Activated naive CD4-positive, alpha-beta T cell treated with anti-CD3 and anti-CD28 coated beads, Interleukin-2, amount 50 U/mL, for 72 hours (primary cell): ENCODE results near the gene MED22. TPM values are rescaled to one million over a fixed set of nuclear protein-coding genes. Genes with fewer than 3 reads are reported as not detected.
"Not testable (repeated sequence)": the region's sequence is repeated elsewhere in the genome, so short reads cannot be mapped to it uniquely, and the experiment has no call there.

ENCODE experiments used
- ATAC-seq, 2 donors: fragments of 150-1000 bp; cut with Tn5 transposase; 2 replicates each; pipeline ENCODE4 v1.10.0; 2021; ENCODE audit warnings: mild to moderate bottlenecking in 2 of 2, moderate library complexity in 2 of 2
- DNase-seq, 2 donors: peaks; one replicate each; pipeline ENCODE4 v3.0.0; 2021 to 2022; ENCODE audit warnings: low spot score in 2 of 2
- H3K27ac Mint-ChIP-seq, 2 donors: one replicate each; pipeline ENCODE4 v1.8.0; 2022; ENCODE audit warnings: mild to moderate bottlenecking in 2 of 2, mixed read lengths in 2 of 2
- H3K36me3 Mint-ChIP-seq, 2 donors: one replicate each; pipeline ENCODE4 v1.8.0; 2022; ENCODE audit warnings: mixed read lengths in 2 of 2
- H3K9me3 Mint-ChIP-seq, 2 donors: one replicate each; pipeline ENCODE4 v1.8.0; 2022; ENCODE audit warnings: mixed read lengths in 2 of 2
- total RNA-seq, 2 donors: library from RNA; stranded (reverse); gene quantifications; one replicate each; pipeline ENCODE4 v1.2.3, GENCODE V29; 2022

Gene MED22
- total RNA-seq, 2 donors from 2014 or later = 27.7 to 29.4 TPM

DNA sequence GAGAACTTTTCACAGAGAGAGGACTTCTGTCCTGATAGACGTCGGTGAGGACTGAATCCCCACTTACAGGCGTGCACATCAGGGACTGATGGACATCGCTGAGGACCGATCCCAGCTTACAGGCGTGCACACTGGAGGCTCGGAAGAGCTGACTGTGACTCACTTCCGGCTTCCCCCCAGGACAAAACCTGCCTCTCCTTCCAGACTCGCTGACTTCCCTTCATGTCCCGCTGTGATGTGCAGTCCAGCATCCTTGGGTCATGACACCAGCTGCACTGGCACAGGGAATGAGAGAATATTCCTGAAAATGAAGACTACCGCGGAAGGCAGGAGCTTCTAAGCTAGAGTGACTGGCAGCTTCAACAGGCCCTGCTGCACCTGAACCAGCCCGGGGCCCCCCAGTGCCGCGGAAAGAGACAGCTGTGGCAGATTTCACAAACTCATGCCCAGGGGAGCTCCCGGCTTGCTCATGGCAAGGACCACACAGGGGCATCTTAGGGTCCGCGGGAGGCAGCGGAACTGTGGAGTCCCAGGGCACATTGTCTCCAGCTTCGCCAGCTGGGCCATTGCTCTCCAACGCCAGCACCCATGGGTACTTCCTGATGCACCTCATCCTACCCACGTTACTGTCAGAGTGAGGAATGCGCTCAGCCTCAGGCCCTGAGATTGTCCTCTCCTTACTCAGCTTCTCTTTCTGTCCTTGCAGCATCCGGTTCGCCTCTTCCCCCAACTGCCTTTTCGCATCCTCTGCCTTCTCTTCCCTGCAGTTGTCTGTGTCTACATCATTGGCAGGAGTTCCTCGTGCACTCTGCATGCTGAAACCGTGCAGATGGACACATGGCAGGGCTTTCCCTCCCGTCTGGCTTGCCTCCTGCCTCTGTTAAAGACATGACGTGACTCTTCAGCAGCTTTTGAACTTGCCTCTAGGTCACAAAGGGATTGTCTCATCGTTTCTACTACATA is 41.4 kb downstream of the MED22 start:
- ATAC-seq (no peak), DNase-seq (no peak)
- no peak overlapping the region for H3K27ac Mint-ChIP-seq
- no peaks in the 10 kb centered on the region for H3K36me3 Mint-ChIP-seq
- no peaks in the 10 kb centered on the region for H3K9me3 Mint-ChIP-seq

DNA sequence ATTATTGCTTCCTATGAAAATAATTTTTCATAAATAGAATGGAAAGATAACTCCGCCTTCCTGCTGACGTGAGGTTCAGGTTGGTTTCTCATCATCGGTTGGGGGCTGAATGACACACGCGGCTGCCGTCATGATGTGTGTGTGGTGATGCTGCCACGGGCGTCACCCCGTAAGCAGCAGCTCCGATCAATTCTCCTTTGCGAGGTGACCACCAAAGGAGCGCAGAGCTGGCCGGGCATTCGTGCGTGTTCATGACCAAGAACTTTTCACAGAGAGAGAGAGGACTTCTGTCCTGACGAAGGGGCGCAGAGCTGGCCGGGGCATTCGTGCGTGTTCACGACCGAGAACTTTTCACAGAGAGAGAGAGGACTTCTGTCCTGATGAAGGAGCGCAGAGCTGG is 42.2 kb downstream of the MED22 start:
- Mint-ChIP-seq H3K27ac (no peak overlapping the region), H3K36me3 (no peaks in the 10 kb centered on the region), H3K9me3 (no peaks in the 10 kb centered on the region)
- DNase-seq = no peak
- no peak for ATAC-seq

DNA sequence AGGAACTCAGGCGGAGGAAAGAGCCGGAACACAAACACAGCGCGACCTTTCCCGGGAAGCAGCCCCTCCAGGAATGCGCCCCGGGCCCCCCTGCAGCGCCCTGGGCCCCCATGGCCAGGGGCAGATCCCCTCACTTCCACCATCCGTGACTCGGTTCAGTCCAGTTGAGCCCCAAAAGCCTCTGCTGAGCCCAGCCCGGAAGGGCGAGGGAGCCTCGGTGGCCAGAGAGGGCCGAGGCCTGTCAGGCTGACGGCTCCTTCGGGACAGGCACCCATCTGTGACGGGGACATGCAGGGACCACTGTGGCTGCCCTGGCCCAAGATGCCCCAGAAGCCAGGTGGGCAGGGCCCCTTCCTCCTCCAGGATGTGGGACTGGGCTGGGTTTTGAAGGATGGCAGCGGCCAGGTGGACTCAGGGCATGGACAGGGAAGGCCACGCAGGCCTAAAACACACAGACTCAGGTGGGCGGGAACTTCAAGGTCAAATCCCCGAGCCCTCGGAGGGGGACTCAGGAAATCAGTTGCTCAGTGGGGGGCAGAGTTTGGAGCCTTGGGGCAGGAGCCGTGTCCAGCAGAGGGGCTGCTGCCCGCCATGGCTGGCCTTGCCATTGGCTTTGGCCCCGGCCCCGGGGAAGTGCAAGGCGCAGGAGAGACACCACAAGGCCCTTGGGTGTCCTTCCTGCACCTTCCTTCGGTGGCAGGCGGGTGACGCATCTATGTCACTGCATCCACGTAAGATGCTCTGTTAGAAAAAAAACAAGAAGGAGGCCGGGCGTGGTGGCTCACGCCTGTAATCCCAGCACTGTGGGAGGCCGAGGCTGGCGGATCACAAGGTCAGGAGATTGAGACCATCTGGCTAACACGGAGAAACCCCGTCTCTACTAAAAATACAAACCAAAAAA is 43.2 kb downstream of the MED22 start:
- Mint-ChIP-seq H3K36me3 (no peaks in the 10 kb centered on the region), H3K9me3 (no peaks in the 10 kb centered on the region), H3K27ac (no peak overlapping the region)
- ATAC-seq = no peak
- DNase-seq = no peak

DNA sequence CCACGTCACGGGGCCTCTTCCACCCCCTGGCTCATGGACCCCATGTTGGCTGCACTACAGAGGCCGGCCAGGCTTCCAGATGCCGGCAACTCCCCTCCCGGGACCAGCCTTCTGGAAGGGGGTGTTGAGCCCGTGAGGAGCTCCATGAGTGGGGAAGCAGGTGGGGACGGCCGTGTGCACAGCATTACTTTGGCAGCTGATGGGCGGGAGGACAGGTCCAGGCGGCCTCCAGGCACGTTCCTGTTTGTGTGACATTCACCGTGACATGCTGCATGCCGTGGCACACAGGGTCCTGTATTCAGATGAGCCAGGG is 43.8 kb downstream of the MED22 start:
- no peaks in the 10 kb centered on the region for H3K36me3 Mint-ChIP-seq
- ATAC-seq (no peak), DNase-seq (no peak)
- H3K27ac Mint-ChIP-seq = no peak overlapping the region
- no peaks in the 10 kb centered on the region for H3K9me3 Mint-ChIP-seq

DNA sequence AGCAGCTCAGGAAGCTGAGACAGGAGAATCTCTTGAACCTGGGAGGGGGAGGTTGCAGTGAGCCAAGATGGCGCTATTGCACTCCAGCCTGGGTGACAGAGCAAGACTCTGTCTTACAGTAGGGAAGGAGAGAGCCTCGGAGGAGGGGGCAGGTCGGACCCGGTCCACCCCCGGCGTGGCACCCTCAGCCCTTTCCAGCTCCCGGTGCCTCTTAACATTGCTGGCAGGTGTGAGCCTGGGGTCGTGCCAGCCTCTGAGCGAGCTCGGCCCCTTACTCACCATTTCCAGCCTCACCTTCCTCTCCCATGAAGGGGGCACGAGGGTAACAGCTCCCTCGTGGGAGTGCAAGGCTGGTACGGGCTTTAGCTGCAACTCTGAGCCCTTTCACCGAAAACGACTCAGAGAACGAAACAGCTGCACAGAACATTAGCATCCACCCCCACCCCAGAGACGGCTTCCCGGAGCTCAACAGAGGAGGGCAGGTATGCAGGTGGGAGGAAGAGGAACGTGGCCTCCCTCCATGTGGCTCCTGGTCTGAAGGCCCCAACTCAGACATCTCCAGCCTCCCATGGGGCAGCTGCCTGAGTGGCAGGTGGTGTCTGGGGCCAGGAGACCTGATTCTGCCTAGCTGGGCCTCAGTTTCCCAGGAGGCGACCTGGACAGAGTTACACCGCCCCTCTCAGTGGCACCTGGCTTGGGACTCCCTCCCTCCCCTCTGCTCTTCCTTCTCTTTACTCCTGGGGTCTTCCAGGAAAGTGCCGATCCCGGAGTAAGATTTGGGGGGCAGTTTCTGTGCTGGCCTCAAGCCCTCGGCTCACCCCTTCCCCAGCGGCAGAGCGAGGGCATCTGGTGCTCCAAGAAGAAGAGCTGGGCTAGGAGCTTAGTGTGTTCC is 44.4 kb downstream of the MED22 start:
- H3K36me3 Mint-ChIP-seq = no peaks in the 10 kb centered on the region
- ATAC-seq (no peak), DNase-seq (no peak)
- no peaks in the 10 kb centered on the region for H3K9me3 Mint-ChIP-seq
- H3K27ac Mint-ChIP-seq = no peak overlapping the region

DNA sequence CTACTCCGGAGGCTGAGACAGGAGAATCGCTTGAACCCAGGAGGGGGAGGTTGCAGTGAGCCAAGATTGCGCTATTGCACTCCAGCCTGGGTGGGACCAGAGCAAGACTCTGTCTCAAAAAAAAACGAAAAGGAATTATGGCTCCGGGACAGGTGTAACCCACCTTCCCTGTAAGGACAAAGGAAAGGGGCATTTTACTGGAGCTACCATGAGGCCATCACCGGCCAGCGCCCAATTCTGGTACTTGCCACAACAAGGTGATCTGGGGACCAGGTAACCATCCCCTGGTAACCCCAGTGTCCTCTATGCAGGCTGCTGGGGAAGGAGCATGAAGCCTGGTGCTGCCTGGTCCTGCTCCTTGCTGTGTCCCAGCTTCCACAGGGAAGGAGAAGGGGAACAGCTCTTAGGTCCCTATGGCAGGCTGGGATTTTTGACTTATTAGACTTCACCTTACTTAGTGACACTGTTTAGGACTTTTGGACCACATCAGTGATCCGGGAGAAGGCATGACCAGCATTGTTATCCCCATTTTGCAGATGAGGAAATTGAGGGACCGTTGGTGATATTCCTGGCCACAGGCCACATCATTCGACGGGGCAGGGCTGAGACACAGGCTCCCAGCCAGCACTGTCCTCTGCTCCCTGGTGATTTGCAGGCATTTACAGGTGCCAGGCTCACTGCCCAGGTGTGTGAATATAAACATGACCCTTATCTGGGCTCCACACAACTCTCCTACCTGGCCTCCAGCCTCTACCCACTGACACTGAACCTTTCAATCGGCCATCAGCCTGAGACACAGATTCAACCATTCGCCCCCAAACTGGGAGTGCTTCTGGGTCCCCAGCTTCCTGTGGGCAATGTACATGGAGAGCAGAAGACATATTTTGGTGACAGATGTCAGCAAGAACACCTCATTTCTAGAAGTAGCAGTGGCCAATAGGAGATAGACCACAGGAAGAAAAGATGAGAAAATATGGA is 46.4 kb downstream of the MED22 start:
- no peaks in the 10 kb centered on the region for H3K9me3 Mint-ChIP-seq
- ATAC-seq = no peak
- no peak for DNase-seq

DNA sequence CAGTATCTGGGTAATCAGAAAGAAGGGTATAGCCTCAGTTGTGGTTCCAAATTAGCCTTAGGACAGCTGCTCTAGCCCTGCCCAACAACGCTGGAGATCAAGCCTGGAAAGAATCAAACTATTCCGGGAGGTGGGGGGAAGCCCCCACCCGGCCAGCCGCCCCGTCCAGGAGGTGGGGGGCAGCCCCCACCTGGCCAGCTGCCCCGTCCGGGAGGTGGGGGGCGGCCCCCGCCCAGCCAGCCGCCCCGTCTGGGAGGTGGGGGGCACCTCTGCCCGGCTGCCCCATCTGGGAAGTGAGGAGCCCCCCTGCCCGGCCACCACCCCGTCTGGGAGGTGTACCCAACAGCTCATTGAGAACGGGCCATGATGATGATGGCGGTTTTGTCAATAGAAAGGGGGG is 47.9 kb downstream of the MED22 start:
- H3K9me3 Mint-ChIP-seq, DNase-seq, ATAC-seq, H3K27ac Mint-ChIP-seq, H3K36me3 Mint-ChIP-seq: not testable (repeated sequence)

More for the DNA sequence above, 46.4 kb downstream of the MED22 start:
- H3K36me3 Mint-ChIP-seq = no peaks in the 10 kb centered on the region
- H3K27ac Mint-ChIP-seq = no peak overlapping the region

DNA sequence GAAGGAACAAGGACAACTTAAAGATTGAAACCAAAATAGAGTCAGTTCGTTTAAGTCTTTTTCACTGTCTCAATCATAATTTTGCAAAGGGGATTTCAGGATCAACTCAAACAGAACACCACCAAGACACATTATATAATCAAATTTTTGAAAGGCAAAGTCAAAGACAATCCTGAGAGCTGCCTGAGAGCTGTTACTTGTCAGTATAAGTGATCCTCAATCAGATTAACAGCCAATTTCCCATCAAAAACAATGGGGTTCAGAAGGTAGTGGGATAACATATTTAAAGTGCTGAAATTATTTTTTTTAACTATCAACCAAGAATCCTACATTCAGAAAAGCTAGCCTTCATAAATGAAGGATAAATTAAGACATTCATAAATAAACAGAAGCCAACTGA is 53.7 kb downstream of the MED22 start:
- no peak overlapping the region for H3K27ac Mint-ChIP-seq
- no peak for DNase-seq
- peaks cover 21 to 26% of the 10 kb centered on the region in 2 donors for H3K36me3 Mint-ChIP-seq
- peaks cover 5 to 28% of the 10 kb centered on the region in 2 donors for H3K9me3 Mint-ChIP-seq
- ATAC-seq = no peak

DNA sequence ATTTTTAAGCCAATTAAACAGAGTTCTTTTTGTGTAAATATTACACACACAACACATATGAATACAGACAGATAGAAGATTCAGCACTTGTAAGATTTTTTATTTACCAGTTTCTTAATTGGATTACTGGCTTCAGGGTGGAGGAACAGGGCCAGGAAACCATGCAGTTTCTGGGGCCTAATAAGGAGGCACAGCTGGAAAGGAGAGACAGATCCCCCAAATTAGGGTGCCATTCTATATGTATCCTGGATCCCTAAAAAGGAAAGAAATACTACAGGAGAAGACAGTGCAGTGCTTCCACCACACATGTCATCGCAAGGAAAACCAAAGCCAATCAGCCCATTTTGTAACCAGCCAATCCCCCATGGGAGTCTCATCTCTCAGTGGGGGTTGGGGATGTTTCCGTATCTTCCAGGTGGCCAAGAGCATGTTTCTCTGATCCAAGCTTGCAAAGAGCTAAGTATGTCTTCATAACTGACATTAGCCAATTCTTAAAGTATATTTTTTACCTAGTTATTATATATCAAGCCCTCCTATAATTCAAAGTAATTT is 57.1 kb downstream of the MED22 start:
- Mint-ChIP-seq H3K27ac (no peak overlapping the region), H3K36me3 (peaks cover 21 to 32% of the 10 kb centered on the region in 2 donors), H3K9me3 (peaks cover 5 to 32% of the 10 kb centered on the region in 2 donors)
- ATAC-seq (no peak), DNase-seq (no peak)

Other genes starting within 250 kb of the MED22 start
- 10 to 100 TPM; 45.3 to 77.0 TPM for gene RALGDS, start 226.9 kb downstream of the MED22 start, total RNA-seq
- gene GBGT1, start 184.2 kb downstream of the MED22 start, total RNA-seq = 1 to 10 TPM; 3.1 to 7.3 TPM
- not detected for gene OBP2B, start 138.9 kb downstream of the MED22 start, total RNA-seq
- gene ABO, start 72.9 kb downstream of the MED22 start, total RNA-seq = not detected
- gene SURF6, start 11.9 kb downstream of the MED22 start, total RNA-seq = 10 to 100 TPM; 10.7 to 22.0 TPM
- 1,000 to 10,000 TPM; 3,254 to 3,908 TPM for gene RPL7A, start 87 bp upstream of the MED22 start, total RNA-seq
- gene SURF1, start 8.4 kb upstream of the MED22 start, total RNA-seq = 10 to 100 TPM; 20.2 to 24.9 TPM
- gene SURF2, start 8.4 kb upstream of the MED22 start, total RNA-seq = 10 to 100 TPM in 1 of 2 donors, 1 to 10 TPM in 1; 10.0 to 12.9 TPM
- 100 to 1,000 TPM; 255 to 272 TPM for gene SURF4, start 27.9 kb upstream of the MED22 start, total RNA-seq
- 1 to 10 TPM in 1 of 2 donors, not detected in 1; 1.1 TPM for gene STKLD1, start 28.2 kb upstream of the MED22 start, total RNA-seq
- 10 to 100 TPM; 20.6 to 28.3 TPM for gene REXO4, start 69.9 kb upstream of the MED22 start, total RNA-seq
- gene ADAMTS13, start 74.2 kb upstream of the MED22 start, total RNA-seq = 1 to 10 TPM; 2.6 to 5.4 TPM
- gene CACFD1, start 111.8 kb upstream of the MED22 start, total RNA-seq = 1 to 10 TPM in 1 of 2 donors, under 1 TPM in 1; 0.37 to 2.3 TPM
- 1 to 10 TPM; 1.0 to 1.8 TPM for gene SLC2A6, start 131.0 kb upstream of the MED22 start, total RNA-seq
- not detected for gene MYMK, start 176.8 kb upstream of the MED22 start, total RNA-seq
- 1 to 10 TPM in 1 of 2 donors, under 1 TPM in 1; 0.11 to 1.2 TPM for gene ADAMTSL2, start 186.6 kb upstream of the MED22 start, total RNA-seq